ENCODE data around the gene MAP4K2. TPM values are rescaled to one million over a fixed set of nuclear protein-coding genes. Genes with fewer than 3 reads are reported as not detected.
A peak's percentile ranks its signal among the peaks of the same experiment; 100 is the strongest.

The MAP4K2 gene
- total RNA-seq, 5 donors from 2014 or later (not counting 1 experiment from before 2014, with no cell fraction given), result 80.9 to 131 (median 102) TPM

- no peak overlapping the region for H3K27ac ChIP-seq (ENCODE audit: low read length)
- Mint-ChIP-seq H3K27ac (peak overlapping the region; percentile 34 to 69), H3K27me3 (no peaks in the 10 kb centered on the region), H3K4me1 (peaks cover 34 to 43% (median 41%) of the 10 kb centered on the region in 3 donors), H3K4me3 (no peak overlapping the region), H3K36me3 (peaks cover 48% of the 10 kb centered on the region), H3K9me3 (no peaks in the 10 kb centered on the region)
- ChIA-PET CTCF (interaction anchor here in 1 of 2 donors (0.5 kb wide), 1 partner anchor 8 kb away, joined by 11 read pairs; no protein-coding TSS in a partner anchor), POLR2A (no interaction called here)
- no peak for DNase-seq
- H3K4me1 ChIP-seq (ENCODE audit: control insufficient read depth in 1 of 2, extremely low read depth in 1 of 2, insufficient read depth in 2 of 2, low read length in 2 of 2), result peaks cover 0 to 40% of the 10 kb centered on the region in 2 experiments
- H3K9me3 ChIP-seq, result no peaks in the 10 kb centered on the region
- WGBS (ENCODE audit: insufficient coverage), result 90% methylated on average over 9 of the region's 9 CpGs
- H3K4me3 ChIP-seq (ENCODE audit: control insufficient read depth in 1 of 2, extremely low read depth in 1 of 2, low read length in 1 of 2), result no peak overlapping the region
- no peaks in the 10 kb centered on the region for H3K27me3 ChIP-seq (replicated peaks in 1 of 2; ENCODE audit: control insufficient read depth in 2 of 2, extremely low read depth in 1 of 2, insufficient read depth in 2 of 2, low read length in 1 of 2)
- no peak for ATAC-seq (replicated peaks in 1 of 4)
- H3K36me3 ChIP-seq (ENCODE audit: control insufficient read depth in 2 of 2, extremely low read depth in 1 of 2, insufficient read depth in 1 of 2, low read length in 1 of 2), result peaks cover 22 to 86% of the 10 kb centered on the region in 2 donors
Measured at GRCh38 chr11:64735725-64736259, 67.2 kb downstream of the MAP4K2 start.

Other genes with a start within 250 kb of the MAP4K2 start
- gene SLC22A11, start 247.3 kb downstream of the MAP4K2 start, total RNA-seq, result not detected
- gene SLC22A12, start 212.0 kb downstream of the MAP4K2 start, total RNA-seq, result not detected
- under 1 TPM in 3 of 5 donors, not detected in 2; 0.43 to 0.70 (median 0.47) TPM for gene NRXN2, start 80.0 kb downstream of the MAP4K2 start, total RNA-seq
- 100 to 1,000 TPM; 574 to 767 (median 656) TPM for gene RASGRP2, start 59.1 kb downstream of the MAP4K2 start, total RNA-seq
- 10 to 100 TPM in 1 of 5 donors, 1 to 10 TPM in 4; 7.4 to 34.7 (median 8.5) TPM for gene PYGM, start 43.2 kb downstream of the MAP4K2 start, total RNA-seq
- 1,000 to 10,000 TPM in 2 of 5 donors, 100 to 1,000 TPM in 3; 670 to 1,510 (median 732) TPM for gene SF1, start 24.7 kb downstream of the MAP4K2 start, total RNA-seq
- gene MEN1, start 7.3 kb upstream of the MAP4K2 start, total RNA-seq, result 10 to 100 TPM; 31.7 to 62.0 (median 49.6) TPM
- 10 to 100 TPM in 1 of 5 donors, 1 to 10 TPM in 4; 7.4 to 10.5 (median 9.1) TPM for gene CDC42BPG, start 41.4 kb upstream of the MAP4K2 start, total RNA-seq
- 100 to 1,000 TPM; 126 to 286 (median 269) TPM for gene EHD1, start 75.4 kb upstream of the MAP4K2 start, total RNA-seq
- gene ATG2A, start 114.0 kb upstream of the MAP4K2 start, total RNA-seq, result 100 to 1,000 TPM in 1 of 5 donors, 10 to 100 TPM in 4; 50.9 to 165 (median 55.4) TPM
- 10 to 100 TPM; 15.3 to 25.4 (median 17.2) TPM for gene PPP2R5B, start 121.5 kb upstream of the MAP4K2 start, total RNA-seq
- under 1 TPM in 1 of 5 donors, not detected in 4; 0.90 TPM for gene GPHA2, start 132.7 kb upstream of the MAP4K2 start, total RNA-seq
- gene MAJIN, start 168.9 kb upstream of the MAP4K2 start, total RNA-seq, result 1 to 10 TPM in 1 of 5 donors, under 1 TPM in 3, not detected in 1; 0.44 to 1.8 (median 0.82) TPM
- gene BATF2, start 193.8 kb upstream of the MAP4K2 start, total RNA-seq, result under 1 TPM in 2 of 5 donors, not detected in 3; 0.09 to 0.26 TPM
- 10 to 100 TPM; 19.7 to 44.3 (median 39.5) TPM for gene ARL2, start 210.9 kb upstream of the MAP4K2 start, total RNA-seq
- gene SNX15, start 224.2 kb upstream of the MAP4K2 start, total RNA-seq, result 10 to 100 TPM; 19.6 to 28.6 (median 25.4) TPM
- 10 to 100 TPM in 3 of 5 donors, 1 to 10 TPM in 2; 3.1 to 16.9 (median 14.5) TPM for gene SAC3D1, start 238.0 kb upstream of the MAP4K2 start, total RNA-seq

Measured in T-cell (primary cell).